Measurements from ENCODE around the gene FGG. TPM values are rescaled to one million over a fixed set of nuclear protein-coding genes. Genes with fewer than 3 reads are reported as not detected.

The FGG gene
- total and polyA plus RNA-seq, 3 donors from 2014 or later, result 0.25 to 5.1 (median 2.8) TPM

- no peak overlapping the region for H3K4me3 ChIP-seq
- DNase-seq, result no peak
- intact Hi-C loops (cut with DNase I; ENCODE audit: low total_unique reads), result no loop called here
- no peaks in the 10 kb centered on the region for H3K27me3 ChIP-seq
- no peak overlapping the region for H3K27ac ChIP-seq
- TF ChIP-seq CTCF (IDR thresholded peaks at IDR 0.05) (no peak), POLR2A (IDR thresholded peaks at IDR 0.05) (no peak)
- no peaks in the 10 kb centered on the region for H3K4me1 ChIP-seq
- 64 to 73% methylated on average over 2 of the region's 2 CpGs for WGBS, 2 donors
- H3K9me3 ChIP-seq, result no peaks in the 10 kb centered on the region
- no peaks in the 10 kb centered on the region for H3K36me3 ChIP-seq (ENCODE audit: low read depth, missing control alignments)
Observed at GRCh38 chr4:154593868-154594267, 18.6 kb downstream of the FGG start.

- Histone ChIP-seq H3K4me1 (no peaks in the 10 kb centered on the region), H3K27ac (no peak overlapping the region), H3K27me3 (no peaks in the 10 kb centered on the region), H3K9me3 (no peaks in the 10 kb centered on the region), H3K4me3 (no peak overlapping the region), H3K36me3 (ENCODE audit: low read depth, missing control alignments) (no peaks in the 10 kb centered on the region)
- TF ChIP-seq CTCF (IDR thresholded peaks at IDR 0.05), result no peak
- no peak for TF ChIP-seq POLR2A (IDR thresholded peaks at IDR 0.05)
- WGBS, 2 donors, result 84 to 85% methylated on average over 3 of the region's 3 CpGs
- DNase-seq, result no peak
- intact Hi-C loops (cut with DNase I; ENCODE audit: low total_unique reads), result no loop called here
Observed at GRCh38 chr4:154591890-154592289, 20.6 kb downstream of the FGG start.

GRCh38 chr4:154590329-154591006 is 22.0 kb downstream of the FGG start, which contains the start of gene FGA:
FGA (minus strand) TSS chr4:154590742; CDS start chr4:154590687, 55 bp downstream.
- DNase-seq, result no peak
- 82 to 83% methylated on average over 3 of the region's 3 CpGs for WGBS, 2 donors
- no peak for TF ChIP-seq CTCF (IDR thresholded peaks at IDR 0.05)
- TF ChIP-seq POLR2A (IDR thresholded peaks at IDR 0.05), result no peak

GRCh38 chr4:154589296-154590197 is 22.9 kb downstream of the FGG start:
- no peaks in the 10 kb centered on the region for H3K27me3 ChIP-seq
- no peaks in the 10 kb centered on the region for H3K4me1 ChIP-seq
- no peaks in the 10 kb centered on the region for H3K9me3 ChIP-seq
- no peak for DNase-seq
- TF ChIP-seq CTCF (IDR thresholded peaks at IDR 0.05) (no peak), POLR2A (IDR thresholded peaks at IDR 0.05) (no peak)
- H3K36me3 ChIP-seq (ENCODE audit: low read depth, missing control alignments), result no peaks in the 10 kb centered on the region
- 60 to 73% methylated on average over 7 of the region's 7 CpGs for WGBS, 2 donors
- H3K27ac ChIP-seq, result no peak overlapping the region
- intact Hi-C loops (cut with DNase I; ENCODE audit: low total_unique reads), result no loop called here
- no peak overlapping the region for H3K4me3 ChIP-seq

More at GRCh38 chr4:154590329-154591006, 22.0 kb downstream of the FGG start, which contains the start of gene FGA:
- Histone ChIP-seq H3K36me3 (ENCODE audit: low read depth, missing control alignments) (no peaks in the 10 kb centered on the region), H3K4me1 (no peaks in the 10 kb centered on the region), H3K4me3 (no peak within 1 kb of the TSS), H3K27ac (no peak within 1 kb of the TSS), H3K9me3 (no peaks in the 10 kb centered on the region), H3K27me3 (no peaks in the 10 kb centered on the region)
- intact Hi-C loops (cut with DNase I; ENCODE audit: low total_unique reads), result no loop called here

Data from testis (tissue), 3 donors.